Caco-2 (cell line): ENCODE measurements around the gene MCAT. TPM values are rescaled to one million over a fixed set of nuclear protein-coding genes. Genes with fewer than 3 reads are reported as not detected.

Experiments
- BruUV-seq: library from RNA; stranded (reverse); fragments of 400-500 nt; replicated peaks from 2 replicates; lab custom pipeline; 2021; lab: Mats Ljungman, UMichigan
- CTCF ChIA-PET: fragments of 300-600 bp; sonication (Branson Sonifier 250); formaldehyde crosslinking; loops from one replicate; lab custom pipeline; 2022; ENCODE audit warnings: antibody characterized with exemption; lab: Charles Lee
- POLR2A ChIA-PET: fragments of 300-600 bp; sonication (Branson Sonifier 250); formaldehyde crosslinking; loops from one replicate; lab custom pipeline; 2022; ENCODE audit warnings: antibody characterized with exemption; lab: Charles Lee
- DNase-seq, 2 experiments: peaks; one replicate each; pipeline versions ENCODE4 v3.0.0 to v3.0.0-alpha.2; 2020 to 2022
- H3K27me3 ChIP-seq: replicated peaks from 2 replicates; pipeline ENCODE4 v1.6.0; 2011; ENCODE audit warnings: low read length; ENCODE audit not compliant: control insufficient read depth, insufficient read depth
- H3K36me3 ChIP-seq: 2 replicates; pipeline ENCODE4 v1.5.1; 2011; ENCODE audit warnings: low read length; ENCODE audit not compliant: control insufficient read depth, insufficient read depth
- H3K4me1 ChIP-seq: fragments of 250-450 bp; sonication (Bioruptor Pico); 2 replicates; pipeline ENCODE4 v1.5.1; 2020; ENCODE audit warnings: mild to moderate bottlenecking
- H3K4me3 ChIP-seq: 2 replicates; pipeline ENCODE4 v1.5.1; 2011; ENCODE audit warnings: low read depth, mild to moderate bottlenecking, control low read depth, low read length
- H3K9me3 ChIP-seq: fragments of 250-450 bp; sonication (Bioruptor Pico); 2 replicates; pipeline ENCODE4 v1.5.1; 2020; ENCODE audit warnings: mild to moderate bottlenecking, moderate library complexity
- H3K27ac Mint-ChIP-seq: one replicate; pipeline ENCODE4 v1.8.0; 2022; ENCODE audit warnings: mixed read lengths; ENCODE audit not compliant: unreplicated experiment
- H3K27me3 Mint-ChIP-seq: one replicate; pipeline ENCODE4 v1.8.0; 2022; ENCODE audit warnings: mixed read lengths; ENCODE audit not compliant: insufficient read depth, unreplicated experiment
- H3K36me3 Mint-ChIP-seq: one replicate; pipeline ENCODE4 v1.8.0; 2022; ENCODE audit warnings: mild to moderate bottlenecking, mixed read lengths; ENCODE audit not compliant: insufficient read depth, unreplicated experiment
- H3K4me1 Mint-ChIP-seq: one replicate; pipeline ENCODE4 v1.8.0; 2022; ENCODE audit warnings: low read depth, mixed read lengths; ENCODE audit not compliant: unreplicated experiment
- H3K4me3 Mint-ChIP-seq: one replicate; pipeline ENCODE4 v1.8.0; 2022; ENCODE audit warnings: mild to moderate bottlenecking, moderate library complexity, mixed read lengths; ENCODE audit not compliant: unreplicated experiment
- H3K9me3 Mint-ChIP-seq: one replicate; pipeline ENCODE4 v1.8.0; 2022; ENCODE audit warnings: mixed read lengths; ENCODE audit not compliant: unreplicated experiment
- intact Hi-C: fragments of 100-400 bp; cut with micrococcal nuclease; formaldehyde crosslinking; loops from one replicate; pipeline ENCODE4 v1.10.0; 2022; ENCODE audit not compliant: unreplicated experiment
- total RNA-seq: library from RNA; stranded (reverse); gene quantifications from 2 replicates; pipeline ENCODE4 v1.2.3, GENCODE V29; 2022
- TF ChIP-seq, protein P1 (sequence below), 2 experiments: fragments of 200-600 bp in 1 of 2; IDR thresholded peaks; 1 replicate in 1 of 2; 2 replicates in 1 of 2; pipeline versions ENCODE4 v1.5.1 to v1.8.0; 2011 to 2022; ENCODE audit warnings: antibody characterized with exemption in 1 of 2, control low read depth in 1 of 2, inconsistent platforms in 1 of 2, low read depth in 1 of 2, low read length in 1 of 2, mild to moderate bottlenecking in 1 of 2, moderate library complexity in 1 of 2; ENCODE audit not compliant: insufficient read depth in 1 of 2, severe bottlenecking in 1 of 2, unreplicated experiment in 1 of 2

The MCAT gene
- total RNA-seq, 1 experiment from 2014 or later = 23.5 TPM

DNA sequence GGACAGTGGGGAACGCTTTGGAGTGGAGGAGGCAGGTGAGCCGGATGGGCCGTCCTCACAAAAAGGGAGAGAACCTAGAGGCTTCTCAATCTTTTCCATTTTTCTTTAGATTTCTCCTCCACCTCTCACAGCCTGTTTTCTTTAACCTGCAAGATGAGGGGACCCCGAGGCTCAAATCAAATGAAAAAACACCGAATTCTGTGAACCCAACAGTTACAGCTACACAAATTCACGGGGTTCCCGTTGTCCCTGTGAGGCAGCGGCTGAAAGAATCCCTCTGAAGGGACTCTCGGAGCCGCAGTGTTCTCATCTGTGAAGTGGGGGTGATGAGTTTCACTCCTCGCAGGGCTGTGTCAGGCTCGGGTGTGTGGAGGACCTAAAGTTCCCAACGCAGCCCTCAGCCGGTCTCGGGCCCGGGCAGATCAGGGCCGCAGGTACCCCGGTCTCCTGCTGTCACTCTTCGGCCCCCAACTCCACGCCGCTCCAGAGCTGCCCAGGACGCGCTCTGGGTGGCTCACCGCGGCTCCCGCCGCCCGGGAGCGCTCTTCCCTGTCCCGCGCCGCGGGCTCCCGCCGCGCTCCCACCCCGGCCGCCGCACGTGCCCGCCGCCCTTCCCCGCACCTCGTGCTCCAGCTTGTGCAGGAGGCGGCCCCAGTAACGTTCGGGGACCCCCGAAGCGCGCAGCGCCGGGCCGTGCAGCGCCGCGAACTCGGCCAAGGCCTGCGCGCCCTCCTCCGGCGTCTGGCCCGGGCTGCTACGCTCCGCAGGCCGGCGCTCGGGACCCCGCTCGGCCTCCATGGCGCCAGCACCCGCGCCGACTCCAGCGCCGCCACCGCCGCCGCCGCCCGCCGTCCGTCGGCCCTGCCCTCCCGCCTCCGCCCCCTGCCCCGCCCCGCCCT is 43.3 kb upstream of the MCAT start, which contains the start of gene TTLL12:
Gene TTLL12, minus strand, starts transcription at position 863 of the 899 bp plus-strand sequence. Its CDS starts 65 bp downstream, at position 798.
- Histone ChIP-seq H3K36me3 (peaks cover 2% of the 10 kb centered on the region; the same call in 1 of the 2 replicates), H3K4me3 (peak within 1 kb of the TSS; percentile 86), H3K4me1 (peaks cover 16% of the 10 kb centered on the region; the same call in 1 of the 2 replicates), H3K27me3 (no peaks in the 10 kb centered on the region), H3K9me3 (no peaks in the 10 kb centered on the region)
- H3K27me3 Mint-ChIP-seq = no peaks in the 10 kb centered on the region
- intact Hi-C loops = loop anchor here (5.0 kb wide), 1 partner anchor 46 kb away; no protein-coding TSS in a partner anchor
- TF ChIP-seq, protein P1, sequence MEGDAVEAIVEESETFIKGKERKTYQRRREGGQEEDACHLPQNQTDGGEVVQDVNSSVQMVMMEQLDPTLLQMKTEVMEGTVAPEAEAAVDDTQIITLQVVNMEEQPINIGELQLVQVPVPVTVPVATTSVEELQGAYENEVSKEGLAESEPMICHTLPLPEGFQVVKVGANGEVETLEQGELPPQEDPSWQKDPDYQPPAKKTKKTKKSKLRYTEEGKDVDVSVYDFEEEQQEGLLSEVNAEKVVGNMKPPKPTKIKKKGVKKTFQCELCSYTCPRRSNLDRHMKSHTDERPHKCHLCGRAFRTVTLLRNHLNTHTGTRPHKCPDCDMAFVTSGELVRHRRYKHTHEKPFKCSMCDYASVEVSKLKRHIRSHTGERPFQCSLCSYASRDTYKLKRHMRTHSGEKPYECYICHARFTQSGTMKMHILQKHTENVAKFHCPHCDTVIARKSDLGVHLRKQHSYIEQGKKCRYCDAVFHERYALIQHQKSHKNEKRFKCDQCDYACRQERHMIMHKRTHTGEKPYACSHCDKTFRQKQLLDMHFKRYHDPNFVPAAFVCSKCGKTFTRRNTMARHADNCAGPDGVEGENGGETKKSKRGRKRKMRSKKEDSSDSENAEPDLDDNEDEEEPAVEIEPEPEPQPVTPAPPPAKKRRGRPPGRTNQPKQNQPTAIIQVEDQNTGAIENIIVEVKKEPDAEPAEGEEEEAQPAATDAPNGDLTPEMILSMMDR (IDR thresholded peaks at IDR 0.05; ENCODE audit: insufficient read depth in 1 of 2, low read depth in 1 of 2, low read length in 1 of 2, severe bottlenecking in 1 of 2, unreplicated experiment in 1 of 2) = no peak
- peak in 1 of 2 experiments; percentile 71 for DNase-seq
- H3K9me3 Mint-ChIP-seq = no peaks in the 10 kb centered on the region
- TSS peak; percentile 34 for BruUV-seq
- H3K36me3 Mint-ChIP-seq = no peaks in the 10 kb centered on the region
- peak within 1 kb of the TSS; percentile 83 for H3K4me3 Mint-ChIP-seq
- H3K27ac Mint-ChIP-seq = peak within 1 kb of the TSS; percentile 93
- POLR2A ChIA-PET = interaction anchor here (0.6 to 0.7 kb wide), 5 partner anchors 15 to 1376 kb away, joined by 3 to 12 read pairs (median 4); no protein-coding TSS in a partner anchor
- peaks cover 23% of the 10 kb centered on the region for H3K4me1 Mint-ChIP-seq
- CTCF ChIA-PET = interaction anchor here (0.6 to 1.2 kb wide), 5 partner anchors 40 to 389 kb away, joined by 3 to 6 read pairs (median 5); no protein-coding TSS in a partner anchor

DNA sequence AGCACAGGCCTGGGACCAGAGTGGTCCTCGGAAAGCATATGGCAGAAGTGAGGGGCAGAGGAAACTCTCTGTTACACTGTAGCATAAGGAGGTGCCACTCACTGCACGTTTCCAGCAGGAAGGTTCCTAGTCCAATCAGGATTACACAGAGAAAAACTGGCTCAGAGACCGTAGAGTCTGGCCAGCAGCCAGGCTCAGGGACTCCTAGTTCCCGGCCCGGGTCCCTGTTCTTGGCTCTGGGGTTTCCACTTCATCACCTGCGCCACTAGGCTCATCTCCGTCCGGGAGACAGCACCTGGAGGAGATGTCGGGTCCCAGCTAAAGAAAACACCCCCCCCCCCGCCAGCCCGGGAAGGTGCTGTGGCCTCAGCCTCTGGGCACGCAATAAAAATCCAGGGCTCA is 42.7 kb upstream of the MCAT start:
- no peaks in the 10 kb centered on the region for H3K9me3 ChIP-seq
- H3K4me3 ChIP-seq = peak overlapping the region; percentile 86
- peaks cover 2% of the 10 kb centered on the region; the same call in 1 of the 2 replicates for H3K36me3 ChIP-seq
- H3K36me3 Mint-ChIP-seq = peaks cover 4% of the 10 kb centered on the region
- intact Hi-C loops = loop anchor here (5.0 kb wide), 1 partner anchor 46 kb away; no protein-coding TSS in a partner anchor
- peak; percentile 37 to 52 for DNase-seq
- POLR2A ChIA-PET = no interaction called here
- H3K4me1 ChIP-seq = peaks cover 16% of the 10 kb centered on the region; the same call in 1 of the 2 replicates
- TF ChIP-seq, protein P1 (IDR thresholded peaks at IDR 0.05; ENCODE audit: insufficient read depth in 1 of 2, low read depth in 1 of 2, low read length in 1 of 2, severe bottlenecking in 1 of 2, unreplicated experiment in 1 of 2) = no peak
- CTCF ChIA-PET = interaction anchor here (1.0 kb wide), 1 partner anchor 388 kb away, joined by 3 read pairs; no protein-coding TSS in a partner anchor
- H3K27me3 Mint-ChIP-seq = no peaks in the 10 kb centered on the region
- H3K4me1 Mint-ChIP-seq = peaks cover 23% of the 10 kb centered on the region
- peak overlapping the region; percentile 43 for H3K27ac Mint-ChIP-seq
- H3K9me3 Mint-ChIP-seq = no peaks in the 10 kb centered on the region
- no peaks in the 10 kb centered on the region for H3K27me3 ChIP-seq
- H3K4me3 Mint-ChIP-seq = peak overlapping the region; percentile 72
- BruUV-seq = no TSS peak
